ENCODE results near the gene GJB6.
"Not testable (repeated sequence)": the region's sequence is repeated elsewhere in the genome, so short reads cannot be mapped to it uniquely, and the experiment has no call there.

GJB6 gene

DNA sequence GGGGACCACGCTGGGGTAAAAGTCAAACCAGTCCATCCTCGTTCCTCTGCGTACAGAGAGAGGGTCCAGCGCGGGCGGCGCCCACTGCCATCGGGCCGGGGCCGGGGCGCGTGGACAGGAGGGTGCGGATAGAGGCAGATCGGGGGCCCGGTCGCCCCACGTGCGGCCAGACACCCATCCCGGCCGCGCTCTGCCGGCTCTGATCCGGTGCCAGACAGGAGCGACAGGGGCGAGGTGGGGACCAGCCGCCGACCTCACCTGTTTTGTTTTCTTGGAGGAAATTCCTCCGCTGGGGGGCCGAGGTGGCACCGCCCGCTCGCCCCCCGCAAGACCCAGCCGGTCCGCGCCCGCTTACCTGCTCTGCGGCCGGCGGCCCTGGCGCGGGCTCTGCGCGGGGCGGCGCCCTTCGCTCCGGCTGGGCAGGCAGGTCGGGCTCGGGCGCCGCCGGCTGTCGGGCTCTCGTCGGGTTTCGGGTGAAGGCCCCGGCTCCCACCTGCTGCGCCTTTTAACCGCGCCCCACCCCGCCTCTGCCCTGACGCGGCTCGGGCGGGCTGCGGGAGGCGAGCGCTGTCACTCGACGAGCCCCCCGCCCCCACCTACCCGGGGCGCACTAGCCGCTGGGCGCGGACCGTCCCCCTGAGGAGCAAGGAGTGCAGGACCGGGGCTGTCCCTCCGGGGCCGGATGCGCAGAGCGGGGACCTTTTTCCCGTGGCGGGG is at the start of gene GJB6:
TSS of gene GJB6 (minus strand) at position 481 of the 717 bp plus-strand sequence. CDS start 8,839 bp downstream, outside the sequence.
- no peak for DNase-seq

DNA sequence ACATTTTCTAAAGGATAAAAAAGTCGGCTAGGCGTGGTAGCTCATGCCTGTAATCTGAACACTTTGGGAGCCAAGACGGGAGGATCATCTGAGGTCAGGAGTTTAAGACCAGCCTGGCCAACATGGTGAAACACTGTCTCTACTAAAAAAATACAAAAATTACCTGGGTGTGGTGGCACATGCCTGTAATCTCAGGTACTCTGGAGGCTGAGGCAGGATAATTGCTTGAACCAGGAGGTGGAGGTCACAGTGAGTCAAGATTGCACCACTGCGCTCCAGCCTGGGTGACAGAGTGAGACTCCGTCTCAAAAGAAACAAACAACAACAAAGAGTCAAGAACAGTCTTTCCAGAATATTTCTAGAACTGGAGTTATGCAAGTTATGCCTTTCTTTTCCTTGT is 44.8 kb upstream of the GJB6 start:
- not testable (repeated sequence) for DNase-seq

DNA sequence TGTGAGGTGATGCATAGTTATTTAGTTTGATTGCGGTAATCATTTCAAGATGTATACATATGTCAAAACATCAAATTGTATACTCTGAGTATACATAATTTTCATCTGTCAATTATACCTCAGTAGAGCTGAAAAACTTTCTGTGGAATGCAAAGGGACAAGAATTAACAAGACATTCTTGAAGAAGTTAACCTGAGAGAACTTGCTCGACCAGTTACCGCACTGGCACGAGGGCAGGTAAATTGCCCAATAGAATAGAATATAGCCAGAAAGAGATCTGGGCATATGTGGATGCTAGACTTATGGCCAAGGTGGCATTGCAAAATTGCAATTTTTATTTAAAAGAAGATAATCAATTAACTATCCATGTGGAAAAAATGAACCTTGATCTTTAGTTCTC is 42.3 kb upstream of the GJB6 start:
- no peak for DNase-seq

DNA sequence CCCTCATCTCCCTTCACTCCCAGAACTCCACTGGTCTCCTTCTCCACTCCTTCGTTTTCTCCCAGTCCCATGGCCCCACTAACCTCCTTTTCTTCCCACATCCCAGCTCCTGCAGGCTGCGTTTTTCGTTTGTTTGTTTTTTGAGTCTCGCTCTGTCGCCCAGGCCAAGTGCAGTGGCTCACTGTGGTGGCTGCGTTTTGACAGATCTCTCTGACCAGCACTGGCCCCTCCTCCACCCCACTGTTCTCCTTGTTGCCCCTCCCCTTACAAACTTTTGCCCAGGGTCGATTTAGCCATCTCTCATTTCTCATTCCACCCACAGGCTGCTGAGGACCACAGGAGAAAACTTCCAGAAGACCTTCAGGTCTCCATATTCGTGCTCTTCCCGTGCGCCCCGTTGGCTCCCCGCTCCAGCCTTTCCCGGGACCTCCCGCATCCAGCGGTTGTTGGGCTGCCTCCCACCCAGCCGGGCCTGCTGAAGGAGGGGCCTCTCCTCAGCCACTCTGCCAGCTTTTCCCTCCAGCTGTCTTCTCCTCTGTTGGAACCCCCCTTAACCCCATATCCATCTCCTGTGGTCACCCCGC is 40.6 kb upstream of the GJB6 start:
- no peak for DNase-seq

DNA sequence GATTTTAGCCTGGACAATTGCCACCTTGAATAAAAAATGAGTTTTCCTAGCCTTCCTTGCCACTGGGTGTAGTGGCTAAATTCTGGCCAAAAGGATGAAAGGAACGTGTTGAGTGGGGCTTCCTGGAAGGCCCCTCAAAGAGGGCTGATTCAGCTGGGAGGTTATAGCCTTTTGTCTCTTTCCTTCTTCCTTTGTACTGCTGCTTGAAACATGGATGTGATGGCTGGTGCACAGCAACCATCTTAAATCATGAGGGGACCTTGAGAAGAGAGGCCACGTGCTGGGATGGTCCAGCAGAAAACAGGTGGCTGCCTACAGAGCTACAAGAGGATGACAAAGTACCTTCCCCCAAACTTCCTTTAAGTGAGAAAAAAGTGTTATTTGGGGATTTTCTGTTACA is 40.0 kb upstream of the GJB6 start:
- DNase-seq: no peak

DNA sequence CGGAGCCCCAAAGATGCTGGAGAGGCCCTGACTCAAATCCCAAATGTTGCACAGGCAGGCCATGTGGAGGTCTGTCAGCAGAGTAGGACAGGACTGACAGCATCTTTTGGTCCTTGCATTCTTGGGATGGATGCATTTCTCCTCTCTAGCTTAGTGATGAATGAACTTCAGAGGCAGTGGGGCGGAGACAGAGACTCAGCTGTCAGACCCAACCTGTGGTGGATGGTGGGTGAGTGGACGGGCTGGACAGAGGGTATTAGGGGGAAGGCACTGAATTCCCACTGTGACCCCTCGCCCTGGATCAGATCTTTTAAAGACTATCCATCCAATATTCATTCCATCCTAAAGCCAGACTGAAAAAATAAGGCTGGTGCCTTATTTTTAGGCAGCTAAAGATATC is 39.3 kb upstream of the GJB6 start:
- DNase-seq: no peak

DNA sequence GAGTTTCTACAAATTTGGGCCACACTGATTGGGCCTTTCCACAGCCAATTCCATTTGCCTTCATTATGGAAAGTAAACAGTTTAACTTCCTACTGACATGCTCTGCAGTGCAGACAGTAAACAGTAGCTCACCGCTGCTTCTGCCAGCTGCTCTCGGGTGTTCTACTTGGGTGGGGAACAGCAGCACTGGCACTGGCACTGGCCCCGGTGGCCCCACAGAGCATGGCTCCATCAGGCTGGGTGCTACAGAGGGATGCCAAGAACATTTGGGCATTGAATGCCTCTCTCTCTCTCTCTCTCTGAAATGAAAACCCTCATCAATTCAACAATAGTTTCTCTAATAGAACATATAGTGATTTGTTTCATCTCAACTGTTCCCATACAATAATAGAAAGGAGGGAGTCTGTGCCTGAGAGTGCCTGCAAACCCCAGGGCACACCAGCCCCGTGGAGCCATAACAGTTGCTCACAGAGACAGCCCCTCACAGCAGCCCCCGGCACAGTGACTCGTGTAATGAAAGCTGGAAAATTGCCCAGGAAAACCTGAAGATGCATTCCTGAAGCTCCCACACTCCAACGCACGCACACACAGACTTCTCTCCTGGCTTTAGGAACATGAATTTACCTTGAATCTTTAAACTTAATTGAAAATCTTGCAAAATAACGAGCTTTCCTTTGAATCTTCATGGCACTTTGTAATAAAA is 38.2 kb upstream of the GJB6 start:
- no peak for DNase-seq

DNA sequence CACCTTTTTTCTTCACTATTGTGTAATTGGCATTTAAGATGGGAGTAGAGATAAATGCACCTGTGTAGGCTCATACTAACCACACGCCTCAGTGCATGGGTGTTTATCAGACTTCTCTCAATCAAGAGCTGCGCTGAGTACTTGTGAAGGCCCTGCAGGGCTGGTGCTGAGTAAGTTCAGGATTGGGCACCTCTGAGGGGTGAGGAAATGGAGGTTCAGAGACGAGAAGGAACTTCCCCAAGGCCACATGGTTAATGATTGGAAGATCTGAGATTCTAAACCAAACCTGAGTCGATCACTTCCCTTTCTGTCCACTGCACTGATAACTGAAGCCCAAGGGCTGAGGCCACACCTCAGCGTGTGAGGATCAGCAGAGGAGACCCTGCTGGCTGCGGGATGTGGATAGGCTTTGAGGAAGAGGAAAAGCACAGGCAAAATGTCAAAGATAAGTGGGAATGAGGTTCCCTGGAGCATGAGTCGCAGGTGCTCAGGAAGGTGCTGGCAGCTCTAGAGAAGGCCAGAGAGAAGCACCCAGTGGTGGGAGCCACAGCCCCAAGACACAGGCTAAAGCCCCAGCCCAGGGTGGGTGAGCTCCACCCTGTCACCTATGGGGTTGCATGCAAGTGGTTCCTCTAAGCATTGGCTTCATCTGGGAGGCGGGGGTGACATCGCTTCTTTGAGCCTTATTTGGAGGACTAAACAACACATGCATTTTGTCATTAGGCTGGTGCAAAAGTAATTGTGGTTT is 32.3 kb upstream of the GJB6 start:
- DNase-seq: no peak

DNA sequence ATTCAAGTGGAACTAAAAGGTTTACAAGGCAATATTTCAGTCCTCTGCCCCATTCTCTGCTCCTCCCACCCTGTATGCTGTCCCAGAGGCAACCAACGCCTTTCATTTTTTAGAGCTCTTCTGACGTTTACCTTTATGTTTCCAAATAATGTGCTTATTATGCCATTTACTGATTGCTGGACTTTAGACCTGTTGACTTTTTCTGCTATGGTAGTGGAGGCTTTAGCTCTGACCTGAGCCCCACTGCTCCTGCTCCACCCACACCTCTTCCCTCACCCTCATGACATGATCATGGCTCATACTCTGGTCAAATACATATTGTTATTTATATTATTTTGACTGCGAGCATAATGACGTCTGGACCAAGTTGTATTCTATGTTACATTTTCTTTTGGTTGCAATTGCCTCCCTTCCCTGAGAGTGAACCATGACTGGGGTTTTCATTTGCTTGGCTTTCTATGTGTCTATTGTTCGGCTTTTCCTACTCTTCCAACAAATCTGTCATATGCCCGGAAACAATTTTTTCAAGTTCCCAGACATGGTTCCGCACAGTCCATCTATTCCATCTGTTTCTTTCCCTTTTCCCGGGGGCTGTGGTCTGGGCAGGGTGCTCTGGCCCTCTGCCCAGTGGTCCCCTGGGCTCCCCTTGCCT is 31.4 kb upstream of the GJB6 start:
- DNase-seq: no peak

DNA sequence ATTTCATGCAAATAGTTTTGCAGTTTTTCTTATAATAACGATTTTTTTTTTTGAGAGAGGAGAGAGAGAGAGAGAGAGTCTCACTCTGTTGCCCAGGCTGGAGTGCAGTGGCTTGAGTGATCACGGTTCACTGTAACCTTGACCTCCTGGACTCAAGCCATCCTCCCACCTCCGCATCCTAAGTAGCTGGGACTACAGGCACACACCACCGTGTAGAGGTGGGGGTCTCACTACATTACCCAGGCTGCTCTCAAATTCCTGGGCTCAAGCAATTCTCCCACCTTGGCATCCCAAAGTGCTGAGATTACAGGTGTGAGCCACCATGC is 26.8 kb upstream of the GJB6 start:
- DNase-seq: no peak

DNA sequence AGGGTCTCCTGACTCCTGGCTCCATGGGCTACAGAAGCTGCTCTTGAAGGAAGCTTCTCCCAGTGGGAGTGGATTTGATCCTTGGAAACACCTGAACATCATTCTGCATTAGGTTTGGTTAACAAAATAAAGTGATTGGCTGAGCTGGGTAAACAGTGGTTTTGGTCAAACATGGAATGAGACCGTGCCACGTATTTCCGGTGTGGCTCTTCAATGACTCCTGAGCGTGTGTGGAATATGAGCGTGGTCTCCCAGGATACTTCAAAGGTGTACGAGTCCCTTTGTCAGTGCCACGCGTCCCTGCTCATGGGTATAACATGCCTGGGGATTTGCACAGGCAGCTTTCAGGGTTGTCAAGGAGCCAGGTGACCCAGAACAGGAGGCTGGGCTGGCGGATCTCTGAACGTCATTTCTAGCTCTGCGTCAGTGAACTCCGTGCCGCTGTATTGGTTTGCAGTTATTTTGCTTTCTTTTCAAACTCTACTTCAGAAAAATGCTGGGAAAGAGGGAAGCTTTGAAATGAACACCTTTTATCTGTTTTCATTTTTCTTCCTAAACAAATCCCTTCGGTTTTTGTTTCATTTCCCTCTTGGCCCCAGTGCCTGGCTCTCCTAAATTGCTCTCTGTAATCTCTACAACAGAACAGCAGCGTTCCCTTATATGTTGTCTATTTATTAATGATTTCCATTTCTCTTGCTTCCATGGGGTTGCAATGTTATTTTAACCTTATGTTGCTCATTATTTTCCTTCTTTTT is 26.3 kb upstream of the GJB6 start:
- DNase-seq: no peak

DNA sequence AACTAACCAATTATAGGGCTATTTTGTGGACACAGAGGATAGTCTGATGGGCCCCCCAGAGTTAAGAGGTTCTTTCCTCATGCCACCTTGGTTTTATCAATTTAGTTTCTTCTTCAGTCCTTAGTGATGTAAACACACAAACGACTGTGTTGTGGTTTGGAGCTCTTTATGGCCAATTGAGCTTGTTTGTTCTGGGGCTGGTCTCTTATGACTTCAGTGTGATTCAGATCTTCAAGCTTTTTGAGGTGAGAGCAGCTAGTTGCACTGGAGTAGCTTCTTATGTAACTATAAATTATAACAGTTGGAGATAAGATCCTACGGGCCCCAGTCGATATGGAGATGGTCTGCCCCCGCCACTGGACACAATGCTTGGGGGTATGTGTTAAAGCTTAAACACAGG is 22.0 kb upstream of the GJB6 start:
- DNase-seq: no peak

DNA sequence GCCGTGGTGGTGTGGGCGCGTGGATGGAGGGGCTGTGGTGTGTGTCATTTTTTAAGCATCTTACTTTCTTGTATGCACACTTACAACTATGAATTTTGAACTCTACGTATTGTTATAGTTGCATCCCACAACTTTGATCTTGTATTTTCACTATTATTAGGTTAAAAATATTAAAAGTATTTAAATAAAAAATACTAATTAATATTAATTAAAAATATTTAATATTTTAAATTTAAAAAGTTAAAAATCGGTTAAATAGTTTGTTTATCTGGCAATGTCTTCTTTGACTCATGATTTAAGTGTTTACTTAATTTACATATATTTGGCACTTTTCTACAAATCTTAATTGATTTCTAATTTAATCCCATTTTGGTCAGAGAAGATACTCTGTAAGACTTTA is 17.8 kb upstream of the GJB6 start:
- no peak for DNase-seq

DNA sequence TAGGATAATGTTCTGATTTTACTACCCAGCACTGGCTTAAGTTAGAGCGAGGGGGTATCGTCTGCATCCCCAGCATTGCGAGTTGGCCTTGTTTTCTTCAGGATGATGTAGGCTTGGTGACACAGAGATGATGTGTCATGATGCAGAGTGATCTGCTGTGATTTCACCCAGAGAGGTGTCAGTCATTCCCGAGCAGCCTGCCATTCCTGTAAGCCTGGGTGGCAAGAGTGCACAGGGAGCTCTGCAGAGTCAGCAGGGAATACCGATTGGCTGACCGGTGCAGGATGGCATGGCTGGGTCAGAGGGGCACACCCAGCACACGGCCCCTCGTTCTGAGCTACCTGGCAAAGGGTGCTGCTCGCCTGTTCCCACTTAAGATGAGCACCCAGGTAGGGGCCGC is 15.8 kb upstream of the GJB6 start:
- no peak for DNase-seq

DNA sequence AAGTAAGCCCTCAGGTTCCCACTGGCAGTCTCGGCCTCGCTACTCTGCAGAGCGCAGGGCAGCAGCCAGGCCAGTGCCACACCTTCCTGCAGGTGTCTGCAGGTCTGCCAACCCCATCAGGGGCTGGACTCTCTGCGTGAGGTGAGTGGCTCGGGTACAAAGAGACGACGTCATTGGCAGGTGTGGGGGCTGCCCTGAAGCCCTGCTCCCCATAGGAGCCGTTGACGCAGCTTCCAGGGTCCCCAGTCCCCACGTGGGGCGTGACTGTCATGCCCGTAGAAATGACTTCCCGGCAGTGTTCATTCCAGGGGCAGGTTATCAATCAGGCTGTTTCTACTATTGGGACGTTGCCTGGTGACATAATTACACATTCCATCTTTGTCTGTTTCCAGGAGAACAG is 15.3 kb upstream of the GJB6 start:
- no peak for DNase-seq

DNA sequence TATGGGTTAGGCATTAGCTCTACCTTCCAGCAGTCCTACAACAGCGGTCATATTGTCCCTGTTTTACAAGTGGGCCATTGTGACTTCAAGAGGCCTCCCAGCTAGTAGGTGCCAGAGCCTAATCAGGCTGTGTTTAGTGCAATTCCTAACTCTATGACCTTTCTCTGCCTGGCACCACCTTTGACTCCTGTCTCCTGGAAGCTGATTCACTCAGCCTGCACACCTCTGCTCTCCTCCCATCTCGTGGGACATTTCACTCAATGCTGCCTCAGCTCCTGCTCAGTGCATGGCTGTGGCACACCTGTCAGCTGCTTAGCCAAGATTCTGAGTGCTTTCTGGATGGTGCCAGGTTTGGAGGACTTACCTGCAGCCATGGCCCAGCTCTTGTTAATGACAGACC is 9.5 kb upstream of the GJB6 start:
- no peak for DNase-seq

DNA sequence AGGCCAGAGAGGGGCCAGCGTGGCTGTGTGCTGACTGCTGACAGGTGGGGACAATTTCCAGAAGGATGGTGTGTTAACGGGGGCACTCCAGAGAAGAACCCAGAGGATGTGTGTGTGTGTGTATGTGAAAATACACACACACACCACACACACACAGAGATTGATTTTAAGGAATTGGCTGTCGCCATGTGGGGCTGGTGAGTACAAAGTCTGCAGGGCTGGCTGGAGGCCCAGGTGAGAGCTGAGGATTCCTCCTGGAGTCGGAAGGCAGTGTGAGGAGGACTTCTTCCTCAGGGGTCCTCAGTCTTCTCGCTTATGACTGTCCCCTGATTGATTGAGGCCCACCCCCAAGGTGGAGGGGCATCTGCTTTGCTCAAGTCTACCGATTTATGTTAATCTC is 7.6 kb upstream of the GJB6 start:
- no peak for DNase-seq

DNA sequence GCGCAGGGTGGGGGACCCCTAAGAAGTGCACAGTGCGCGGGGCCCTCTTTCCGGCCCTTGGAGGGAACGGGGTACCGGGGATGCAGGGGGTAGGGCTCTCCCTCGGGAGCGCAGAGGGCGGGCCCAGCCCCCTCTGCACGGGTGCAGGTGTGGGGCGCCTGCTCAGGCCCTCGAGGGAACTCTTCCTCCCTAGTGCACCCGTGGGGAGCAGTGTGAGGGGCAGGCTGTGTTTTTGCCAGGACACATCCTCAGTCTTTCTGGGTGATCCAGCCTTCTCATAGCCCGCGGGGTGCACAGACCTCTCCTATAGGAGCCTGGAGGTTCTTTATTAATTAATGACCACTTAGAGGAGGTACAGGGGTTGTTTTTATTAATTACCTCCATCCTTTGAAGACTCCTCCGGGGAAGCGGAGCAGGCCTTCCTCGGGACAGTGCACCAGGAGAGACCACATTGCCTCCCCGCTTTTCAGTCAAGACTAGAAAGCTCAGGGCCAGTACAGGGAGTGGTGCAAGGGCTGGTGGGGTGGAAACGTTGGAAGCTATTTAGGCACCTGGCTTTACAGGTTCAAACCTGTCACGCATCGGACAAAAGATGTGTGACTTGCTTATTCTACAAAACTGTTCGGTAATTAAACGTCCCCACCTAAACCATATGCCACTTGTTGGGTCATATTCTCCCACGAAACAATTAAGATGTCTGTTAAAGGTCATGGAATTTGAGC is 598 bp upstream of the GJB6 start:
- DNase-seq: no peak

DNA sequence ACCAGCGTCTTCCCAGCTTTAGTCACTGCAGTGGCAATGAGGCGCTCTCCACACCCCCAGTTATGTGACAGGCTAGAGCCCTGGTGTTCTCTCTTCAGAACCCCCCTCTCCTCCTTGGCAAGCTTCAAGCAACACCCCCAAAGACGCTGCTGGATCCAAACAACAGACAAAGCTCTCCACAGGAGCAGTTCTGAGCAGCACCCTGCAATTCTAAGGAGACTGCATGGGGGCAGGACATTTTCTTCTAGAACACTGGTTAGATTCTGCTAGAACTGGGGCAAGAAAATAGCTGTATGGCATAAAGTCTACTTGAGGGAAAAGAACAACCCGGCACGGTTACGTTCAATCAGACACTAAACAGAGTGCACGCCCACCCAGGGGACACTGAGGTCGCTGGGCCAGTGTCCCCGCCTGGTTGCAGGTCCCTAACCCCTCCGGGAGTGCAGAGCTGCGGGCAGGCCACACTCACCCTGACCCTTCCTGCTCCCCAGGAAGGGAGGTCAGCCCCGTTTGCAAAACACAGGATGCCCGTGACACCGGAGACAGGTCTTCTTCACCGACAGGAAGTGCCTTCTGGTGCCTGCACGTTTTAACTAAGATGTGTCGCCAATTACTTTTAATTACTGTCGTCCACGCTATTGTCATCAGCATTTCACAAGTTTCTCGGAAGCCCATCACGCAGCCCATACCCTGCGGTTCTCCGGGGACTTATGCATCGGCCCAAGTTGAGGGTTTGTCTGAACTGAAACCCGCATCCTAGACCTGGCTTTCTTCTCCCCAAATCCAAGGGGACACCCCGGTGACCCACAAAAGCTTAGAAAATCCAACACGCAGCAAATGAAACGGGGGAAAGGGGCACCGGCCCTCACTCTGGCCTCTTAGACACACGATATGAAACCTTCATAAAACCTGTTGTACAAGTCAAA is 943 bp downstream of the GJB6 start:
- no peak for DNase-seq

DNA sequence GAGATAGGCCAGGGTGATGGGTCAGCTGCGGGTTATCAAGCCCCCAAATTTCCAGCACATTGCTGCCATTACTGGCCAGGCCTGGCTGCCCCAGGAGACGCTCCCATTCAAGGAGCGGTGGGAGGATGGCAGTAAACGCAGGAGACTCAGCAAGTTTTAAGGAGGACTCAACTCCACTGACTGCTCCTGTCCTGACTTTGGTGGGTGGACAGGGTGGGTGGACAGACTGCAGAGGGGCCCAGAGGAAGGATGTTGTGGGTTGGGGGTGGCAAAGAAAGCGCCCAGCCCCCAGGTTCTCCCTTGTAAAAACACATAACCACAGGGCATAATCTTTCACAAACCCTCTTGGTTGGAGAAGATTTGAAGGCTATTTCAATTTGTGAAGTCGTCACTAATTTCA is 4.4 kb downstream of the GJB6 start:
- DNase-seq: no peak

DNA sequence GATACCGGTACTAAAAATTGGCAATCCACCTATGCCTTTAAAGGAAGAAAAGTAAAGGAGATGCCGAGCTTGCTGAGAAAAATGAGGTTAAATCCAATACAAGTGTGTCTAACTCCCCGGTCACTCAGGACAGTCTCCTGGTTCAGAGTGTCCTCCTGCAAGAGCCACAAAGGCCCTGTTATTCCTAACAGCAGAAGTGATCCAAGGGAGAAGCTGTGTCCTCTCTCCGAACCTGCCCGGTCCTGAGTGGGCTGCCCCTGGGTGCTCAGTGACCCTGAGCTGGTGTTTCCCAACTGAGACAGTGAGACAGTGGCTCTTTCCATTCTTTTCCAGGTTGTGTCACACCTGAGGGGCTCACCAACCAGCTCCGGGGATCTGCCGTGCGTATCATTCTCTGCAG is 4.8 kb downstream of the GJB6 start:
- DNase-seq: no peak
